ENCODE data around the gene ADGRL3.

DNA sequence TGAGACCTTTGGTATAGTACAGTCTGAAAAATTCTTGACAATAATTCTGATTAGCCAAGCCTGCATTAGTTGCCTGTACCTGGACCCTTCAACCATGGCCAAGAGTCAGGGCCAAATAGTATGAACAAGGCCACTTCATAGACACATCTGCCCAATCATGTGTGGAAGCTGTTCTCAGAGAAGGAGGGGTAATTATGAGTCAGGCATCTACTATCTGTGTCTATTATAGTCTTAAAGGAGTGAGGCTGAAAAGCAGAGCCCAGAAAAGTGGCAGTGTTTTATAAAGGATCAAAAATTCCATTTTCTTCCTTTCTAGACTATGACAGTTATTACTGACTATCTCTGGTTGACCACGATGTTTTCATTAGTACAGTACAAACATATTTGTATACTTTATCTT is 5.0 kb upstream of the ADGRL3 start:
- TF ChIP-seq EP300 (IDR thresholded peaks at IDR 0.05): no peak
- no peak for TF ChIP-seq POLR2A (IDR thresholded peaks at IDR 0.05)
